H1 (cell line): ENCODE data around the gene PNMA8C. TPM values are rescaled to one million over a fixed set of nuclear protein-coding genes. Genes with fewer than 3 reads are reported as not detected.

Experiments
- CTCF ChIA-PET: fragments of 300-600 bp; sonication (Branson Sonifier 250); formaldehyde crosslinking; loops from one replicate; lab custom pipeline; 2021; ENCODE audit not compliant: partially characterized antibody; lab: Charles Lee
- POLR2A ChIA-PET: fragments of 300-600 bp; sonication (Branson Sonifier 250); formaldehyde crosslinking; loops from one replicate; lab custom pipeline; 2021; ENCODE audit warnings: inconsistent platforms; ENCODE audit not compliant: partially characterized antibody; lab: Charles Lee
- DNase-seq, 2 experiments: peaks; one replicate each; pipeline versions ENCODE4 v3.0.0 to v3.0.0-alpha.2; 2010 to 2022; ENCODE audit warnings: low spot score in 2 of 2, low read depth in 1 of 2, mixed read lengths in 1 of 2
- FAIRE-seq: peaks from 2 replicates; lab custom pipeline; 2011; peaks lifted over from hg19 to GRCh38; lab: Jason Lieb, UNC
- H2AFZ ChIP-seq: 2 replicates; pipeline ENCODE4 v1.8.1; 2012; ENCODE audit warnings: low read length, inconsistent platforms
- H2AK5ac ChIP-seq: 2 replicates; pipeline ENCODE4 v1.6.1; 2013; ENCODE audit warnings: low read depth, low read length
- H2BK120ac ChIP-seq: replicated peaks from 2 replicates; pipeline ENCODE3; 2013; ENCODE audit warnings: low read depth, low read length, inconsistent platforms
- H2BK12ac ChIP-seq: 2 replicates; pipeline ENCODE4 v1.6.1; 2013; ENCODE audit warnings: low read depth, low read length
- H2BK15ac ChIP-seq: 2 replicates; pipeline ENCODE4 v1.6.1; 2013; ENCODE audit warnings: low read length
- H2BK20ac ChIP-seq: 2 replicates; pipeline ENCODE4 v1.6.1; 2013; ENCODE audit warnings: low read length
- H2BK5ac ChIP-seq: 2 replicates; pipeline ENCODE4 v1.6.1; 2013; ENCODE audit warnings: low read depth, low read length
- H3K14ac ChIP-seq: 2 replicates; pipeline ENCODE4 v1.6.1; 2013; ENCODE audit warnings: inconsistent platforms; ENCODE audit not compliant: insufficient read length
- H3K18ac ChIP-seq: 2 replicates; pipeline ENCODE4 v1.6.1; 2013; ENCODE audit warnings: low read length; ENCODE audit errors: extremely low read depth
- H3K23ac ChIP-seq: 2 replicates; pipeline ENCODE4 v1.6.1; 2013; ENCODE audit warnings: inconsistent platforms; ENCODE audit not compliant: insufficient read length
- H3K23me2 ChIP-seq: 2 replicates; pipeline ENCODE4 v1.6.1; 2013; ENCODE audit warnings: low read depth, low read length
- H3K27ac ChIP-seq: 2 replicates; pipeline ENCODE4 v1.6.1; 2011; ENCODE audit warnings: low read depth, low read length, inconsistent platforms
- H3K27me3 ChIP-seq, 4 experiments: replicated peaks in 1 of 4; 1 replicate in 1 of 4; 2 replicates in 3 of 4; pipeline versions ENCODE4 v1.6.1 to v1.8.1; 2011 to 2013; ENCODE audit warnings: low read length in 3 of 4, mild to moderate bottlenecking in 3 of 4, inconsistent platforms in 2 of 4, mixed read lengths in 2 of 4, moderate library complexity in 1 of 4; ENCODE audit not compliant: control insufficient read depth in 3 of 4, insufficient read depth in 3 of 4; ENCODE audit errors: extremely low read depth in 1 of 4
- H3K36me3 ChIP-seq, 4 experiments: 2 replicates each; pipeline versions ENCODE4 v1.6.1 to v1.8.1; 2011 to 2013; ENCODE audit warnings: mild to moderate bottlenecking in 4 of 4, low read length in 3 of 4, moderate library complexity in 2 of 4, control low read depth in 1 of 4, inconsistent platforms in 1 of 4; ENCODE audit not compliant: insufficient read depth in 4 of 4, control insufficient read depth in 2 of 4
- H3K4ac ChIP-seq: replicated peaks from 2 replicates; pipeline ENCODE3; 2013; ENCODE audit warnings: low read length, low read depth, mixed read lengths, inconsistent platforms; ENCODE audit not compliant: insufficient read length
- H3K4me1 ChIP-seq, 4 experiments: replicated peaks in 1 of 4; 1 replicate in 1 of 4; 2 replicates in 3 of 4; pipeline versions ENCODE4 v1.6.1 to v1.8.1; 2011 to 2013; ENCODE audit warnings: low read length in 3 of 4, inconsistent platforms in 2 of 4, mixed read lengths in 1 of 4; ENCODE audit not compliant: insufficient read depth in 4 of 4, control insufficient read depth in 3 of 4
- H3K4me2 ChIP-seq, 2 experiments: 2 replicates each; pipeline versions ENCODE4 v1.6.1 to v1.8.1; 2011 to 2013; ENCODE audit warnings: low read depth in 2 of 2, low read length in 2 of 2, control low read depth in 1 of 2, inconsistent platforms in 1 of 2, mild to moderate bottlenecking in 1 of 2; ENCODE audit not compliant: insufficient read depth in 1 of 2
- H3K4me3 ChIP-seq, 4 experiments: fragments of 200-600, 300-600 bp in 1 of 4; sonication (generic), shearing (Covaris generic), sonication (Bioruptor Twin) in 1 of 4; 2 replicates each; pipeline versions ENCODE4 v1.5.1 to v1.8.1; 2011 to 2016; ENCODE audit warnings: low read length in 4 of 4, low read depth in 3 of 4, control low read depth in 2 of 4, inconsistent platforms in 2 of 4, mild to moderate bottlenecking in 2 of 4, mixed read lengths in 1 of 4, moderate library complexity in 1 of 4; ENCODE audit not compliant: insufficient read depth in 2 of 4; ENCODE audit errors: extremely low read depth in 1 of 4
- H3K56ac ChIP-seq: replicated peaks from 2 replicates; pipeline ENCODE3; 2013; ENCODE audit warnings: low read depth, mild to moderate bottlenecking, mixed read lengths, low read length, inconsistent platforms; ENCODE audit not compliant: insufficient read length
- H3K79me1 ChIP-seq: 2 replicates; pipeline ENCODE4 v1.6.1; 2013; ENCODE audit warnings: low read depth, low read length, control low read depth
- H3K79me2 ChIP-seq, 2 experiments: 2 replicates each; pipeline versions ENCODE4 v1.6.1 to v1.8.1; 2012 to 2013; ENCODE audit warnings: low read length in 2 of 2, mild to moderate bottlenecking in 2 of 2, inconsistent platforms in 1 of 2; ENCODE audit not compliant: insufficient read depth in 2 of 2, control insufficient read depth in 1 of 2
- H3K9ac ChIP-seq, 4 experiments: replicated peaks in 1 of 4; 1 replicate in 1 of 4; 2 replicates in 3 of 4; pipeline versions ENCODE4 v1.6.1 to v1.8.1; 2011 to 2013; ENCODE audit warnings: low read depth in 3 of 4, low read length in 3 of 4, control low read depth in 2 of 4, mild to moderate bottlenecking in 2 of 4, moderate library complexity in 2 of 4, inconsistent platforms in 1 of 4; ENCODE audit errors: extremely low read depth in 1 of 4
- H3K9me3 ChIP-seq, 2 experiments: 2 replicates each; pipeline versions ENCODE4 v1.6.1 to v1.8.1; 2012 to 2013; ENCODE audit warnings: mild to moderate bottlenecking in 2 of 2, moderate library complexity in 2 of 2, control low read depth in 1 of 2, inconsistent platforms in 1 of 2, low read depth in 1 of 2, low read length in 1 of 2, mixed read lengths in 1 of 2; ENCODE audit not compliant: insufficient read depth in 2 of 2
- H4K20me1 ChIP-seq, 2 experiments: replicated peaks in 1 of 2; 2 replicates each; pipeline versions ENCODE3 to v1.8.1; 2011 to 2013; ENCODE audit warnings: inconsistent platforms in 2 of 2, low read length in 2 of 2, mild to moderate bottlenecking in 1 of 2; ENCODE audit not compliant: insufficient read depth in 2 of 2, control insufficient read depth in 1 of 2
- H4K5ac ChIP-seq: 2 replicates; pipeline ENCODE4 v1.6.1; 2013; ENCODE audit warnings: low read length, low read depth, mixed read lengths, inconsistent platforms; ENCODE audit not compliant: insufficient read length
- H4K8ac ChIP-seq: 2 replicates; pipeline ENCODE4 v1.8.0; 2013; ENCODE audit warnings: mild to moderate bottlenecking, moderate library complexity, low read length, inconsistent platforms; ENCODE audit not compliant: insufficient read depth; ENCODE audit errors: extremely low read depth
- H4K91ac ChIP-seq: replicated peaks from 2 replicates; pipeline ENCODE3; 2013; ENCODE audit warnings: low read length, mixed read lengths, inconsistent platforms; ENCODE audit not compliant: insufficient read length
- BCL11A ChIP-seq, 2 experiments: IDR thresholded peaks; one replicate each; pipeline ENCODE4 v1.6.1; 2011; ENCODE audit warnings: low read depth in 2 of 2, low read length in 2 of 2, mild to moderate bottlenecking in 2 of 2
- CBX5 ChIP-seq: fragments of 300-800, 300-1000 bp; sonication (generic); IDR thresholded peaks from 2 replicates; pipeline ENCODE4 v1.7.1; 2016; ENCODE audit warnings: antibody characterized with exemption, low read length, low read depth
- CHD2 ChIP-seq: IDR thresholded peaks from 2 replicates; pipeline ENCODE4 v1.6.1; 2012; ENCODE audit warnings: low read length, improper control_type of control experiment
- HDAC2 ChIP-seq, 2 experiments: fragments of 300-600 bp in 1 of 2; sonication (generic) in 1 of 2; IDR thresholded peaks; 2 replicates each; pipeline ENCODE4 v1.6.1; 2011 to 2012; ENCODE audit warnings: low read depth in 2 of 2, low read length in 2 of 2, mild to moderate bottlenecking in 2 of 2, moderate library complexity in 2 of 2, borderline replicate concordance in 1 of 2, inconsistent platforms in 1 of 2
- JUN ChIP-seq: IDR thresholded peaks from 2 replicates; pipeline ENCODE4 v1.6.1; 2011; ENCODE audit warnings: low read depth, mild to moderate bottlenecking, improper control_type of control experiment, low read length
- KDM1A ChIP-seq: fragments of 200-600, 300-600 bp; sonication (generic); IDR thresholded peaks from 2 replicates; pipeline ENCODE4 v1.7.1; 2016; ENCODE audit warnings: mild to moderate bottlenecking, low read length, borderline replicate concordance
- POLR2A ChIP-seq, 2 experiments: IDR thresholded peaks; 1 replicate in 1 of 2; 2 replicates in 1 of 2; pipeline ENCODE4 v1.6.1; 2011; ENCODE audit warnings: low read depth in 2 of 2, low read length in 2 of 2, mild to moderate bottlenecking in 2 of 2; ENCODE audit errors: control extremely low read depth in 1 of 2
- RBBP5 ChIP-seq: IDR thresholded peaks from 2 replicates; pipeline ENCODE4 v1.7.1; 2012; ENCODE audit warnings: low read depth, mild to moderate bottlenecking, inconsistent platforms, low read length, moderate library complexity, borderline replicate concordance
- SIX5 ChIP-seq: IDR thresholded peaks from 2 replicates; pipeline ENCODE4 v1.6.1; 2011; ENCODE audit warnings: mild to moderate bottlenecking, low read depth, low read length
- TAF1 ChIP-seq: IDR thresholded peaks from 2 replicates; pipeline ENCODE4 v1.6.1; 2011; ENCODE audit warnings: mild to moderate bottlenecking, low read depth, low read length
- TEAD4 ChIP-seq: IDR thresholded peaks from 2 replicates; pipeline ENCODE4 v1.6.1; 2012; ENCODE audit warnings: low read depth, low read length, inconsistent platforms, mixed read lengths
- ZNF274 ChIP-seq: IDR thresholded peaks from 2 replicates; pipeline ENCODE4 v1.7.0; 2012; ENCODE audit warnings: low read length, borderline replicate concordance; ENCODE audit errors: extremely low read depth
- WGBS, 2 experiments: shearing (Covaris generic) in 1 of 2; methylation state at CpG; one replicate each; pipeline versions ENCODE4 v1.1.6 to v1.1.7; 2013 to 2015; ENCODE audit warnings: low lambda C conversion rate in 2 of 2, mixed read lengths in 2 of 2, inconsistent platforms in 1 of 2, low coverage in 1 of 2, missing lambda C conversion rate in 1 of 2; ENCODE audit not compliant: insufficient replicate concordance in 2 of 2, insufficient coverage in 1 of 2, insufficient read length in 1 of 2; ENCODE audit errors: extremely low coverage in 1 of 2, missing lambda C conversion rate in 1 of 2; 5-methylcytosine and 5-hydroxymethylcytosine counted together
- polyA plus RNA-seq, 7 experiments: library from polyadenylated mRNA; depleted of rRNA in 3 of 7; stranded (reverse) in 5 of 7; unstranded in 2 of 7; fragments of >200 nt in 5 of 7; fragments of 200-250 nt in 2 of 7; gene quantifications; 1 replicate in 5 of 7; 2 replicates in 1 of 7; 4 replicates in 1 of 7; pipeline versions ENCODE4 v1.2.1 to v1.2.3, GENCODE V29; 2011 to 2013; ENCODE audit warnings: missing spikeins in 2 of 7, mixed read lengths in 2 of 7
- total RNA-seq: library from RNA; stranded (reverse); fragmentation: NEBNext Ultra II Directional; extraction: Animal tissue kit (Norgen Biotek cat#: 25700); gene quantifications from 2 replicates; pipeline ENCODE4 v1.2.1, GENCODE V29; 2021

Gene PNMA8C
- total and polyA plus RNA-seq, 2 of the 8 experiments (the other 6 are each of a cell fraction or from before 2014, with no cell fraction given): 0.53 to 1.8 TPM

- no peak overlapping the region for H3K56ac ChIP-seq
- FAIRE-seq: no peak
- no peak overlapping the region for H3K18ac ChIP-seq
- no peak overlapping the region for H2BK15ac ChIP-seq
- no peak overlapping the region for H4K5ac ChIP-seq
- no peaks in the 10 kb centered on the region; a peak in 2 of 7 replicates for H3K4me1 ChIP-seq
- no peaks in the 10 kb centered on the region; a peak in 1 of 4 replicates for H3K9me3 ChIP-seq
- TF ChIP-seq KDM1A: no peak
- no peak for TF ChIP-seq POLR2A (IDR thresholded peaks at IDR 0.05; ENCODE audit: control extremely low read depth in 1 of 2, low read depth in 2 of 2, low read length in 2 of 2)
- no peak for TF ChIP-seq TEAD4
- no peak for TF ChIP-seq BCL11A (IDR thresholded peaks at IDR 0.05; ENCODE audit: low read depth in 2 of 2, low read length in 2 of 2)
- no peak for TF ChIP-seq HDAC2 (IDR thresholded peaks at IDR 0.05; ENCODE audit: borderline replicate concordance in 1 of 2, low read depth in 2 of 2, low read length in 2 of 2)
- TF ChIP-seq CHD2: no peak
- no peak for TF ChIP-seq TAF1
- no peak for TF ChIP-seq CBX5
- no peak for TF ChIP-seq RBBP5
- TF ChIP-seq SIX5: no peak
- no peak for TF ChIP-seq JUN
- no peak for TF ChIP-seq ZNF274
- peaks cover 5 to 41% (median 27%) of the 10 kb centered on the region in 4 experiments; a peak in 6 of 8 replicates for H3K36me3 ChIP-seq
- H4K20me1 ChIP-seq: peaks cover 0 to 7% of the 10 kb centered on the region in 2 experiments
- H3K9ac ChIP-seq: no peak overlapping the region
- H4K8ac ChIP-seq: no peak overlapping the region
- 82% methylated on average over 4 of the region's 4 CpGs; no CpG with 5 or more reads in 1 of the 2 experiments for WGBS, 2 experiments
- no peak overlapping the region for H2BK20ac ChIP-seq
- H4K91ac ChIP-seq: no peak overlapping the region
- H2BK12ac ChIP-seq: no peak overlapping the region
- ChIA-PET CTCF (interaction anchor here (1.0 to 7.4 kb wide), 3 partner anchors 10 to 120 kb away, joined by 3 to 91 read pairs (median 15); no protein-coding TSS in a partner anchor), POLR2A (interaction anchor here (0.9 to 3.2 kb wide), 5 partner anchors 11 to 73 kb away, joined by 3 to 15 read pairs (median 5); no protein-coding TSS in a partner anchor)
- no peak overlapping the region for H2BK120ac ChIP-seq
- H3K27ac ChIP-seq: no peak overlapping the region
- no peaks in the 10 kb centered on the region for H3K23me2 ChIP-seq
- H3K4me3 ChIP-seq: no peak overlapping the region
- no peak overlapping the region for H3K23ac ChIP-seq
- no peak overlapping the region for H2AFZ ChIP-seq
- no peak overlapping the region for H2BK5ac ChIP-seq
- H3K27me3 ChIP-seq: no peaks in the 10 kb centered on the region
- no peaks in the 10 kb centered on the region for H3K79me1 ChIP-seq
- DNase-seq: no peak
- H3K79me2 ChIP-seq: no peaks in the 10 kb centered on the region
- H3K4ac ChIP-seq: no peak overlapping the region
- H3K14ac ChIP-seq: no peak overlapping the region
- H2AK5ac ChIP-seq: no peak overlapping the region
- no peak overlapping the region for H3K4me2 ChIP-seq
These were observed 35.9 kb downstream of the PNMA8C start for GRCh38 chr19:46392837-46393236.
